B cell (primary cell): ENCODE data around the gene RAB22A.
"Not testable (repeated sequence)": the region's sequence is repeated elsewhere in the genome, so short reads cannot be mapped to it uniquely, and the experiment has no call there.

Source experiments
- EZH2 ChIP-seq: IDR thresholded peaks from 2 replicates; pipeline ENCODE4 v1.6.1; 2012; ENCODE audit warnings: borderline replicate concordance, low read depth, mild to moderate bottlenecking, moderate library complexity, low read length; ENCODE audit not compliant: insufficient read depth, poor library complexity, severe bottlenecking
- TF ChIP-seq, protein P1 (sequence below): fragments of 200-600 bp; IDR thresholded peaks from one replicate; pipeline ENCODE4 v1.8.0; 2022; ENCODE audit warnings: antibody characterized with exemption, mild to moderate bottlenecking

GRCh38 chr20:58414786-58415185 lies 105.3 kb downstream of the RAB22A start:
- TF ChIP-seq, protein P1, sequence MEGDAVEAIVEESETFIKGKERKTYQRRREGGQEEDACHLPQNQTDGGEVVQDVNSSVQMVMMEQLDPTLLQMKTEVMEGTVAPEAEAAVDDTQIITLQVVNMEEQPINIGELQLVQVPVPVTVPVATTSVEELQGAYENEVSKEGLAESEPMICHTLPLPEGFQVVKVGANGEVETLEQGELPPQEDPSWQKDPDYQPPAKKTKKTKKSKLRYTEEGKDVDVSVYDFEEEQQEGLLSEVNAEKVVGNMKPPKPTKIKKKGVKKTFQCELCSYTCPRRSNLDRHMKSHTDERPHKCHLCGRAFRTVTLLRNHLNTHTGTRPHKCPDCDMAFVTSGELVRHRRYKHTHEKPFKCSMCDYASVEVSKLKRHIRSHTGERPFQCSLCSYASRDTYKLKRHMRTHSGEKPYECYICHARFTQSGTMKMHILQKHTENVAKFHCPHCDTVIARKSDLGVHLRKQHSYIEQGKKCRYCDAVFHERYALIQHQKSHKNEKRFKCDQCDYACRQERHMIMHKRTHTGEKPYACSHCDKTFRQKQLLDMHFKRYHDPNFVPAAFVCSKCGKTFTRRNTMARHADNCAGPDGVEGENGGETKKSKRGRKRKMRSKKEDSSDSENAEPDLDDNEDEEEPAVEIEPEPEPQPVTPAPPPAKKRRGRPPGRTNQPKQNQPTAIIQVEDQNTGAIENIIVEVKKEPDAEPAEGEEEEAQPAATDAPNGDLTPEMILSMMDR, result not testable (repeated sequence)
- TF ChIP-seq EZH2, result not testable (repeated sequence)
